Measurements from ENCODE around the gene FOXD3. TPM values are rescaled to one million over a fixed set of nuclear protein-coding genes. Genes with fewer than 3 reads are reported as not detected.

FOXD3 gene
- under 1 TPM; 0.22 to 0.38 (median 0.25) TPM for polyA plus RNA-seq (ENCODE audit: insufficient read length in 4 of 4)

- DNase-seq (ENCODE audit: low read depth in 4 of 4, low spot score in 2 of 4) = no peak
These were observed at the start of gene FOXD3 for GRCh38 chr1:63322114-63322943. TSS of gene FOXD3 (plus strand) at chr1:63322567. CDS start at chr1:63323059, 492 bp downstream.

GRCh38 chr1:63272811-63273210 is 49.6 kb upstream of the FOXD3 start:
- no peak for DNase-seq (ENCODE audit: low read depth in 4 of 4, low spot score in 2 of 4)

DNA sequence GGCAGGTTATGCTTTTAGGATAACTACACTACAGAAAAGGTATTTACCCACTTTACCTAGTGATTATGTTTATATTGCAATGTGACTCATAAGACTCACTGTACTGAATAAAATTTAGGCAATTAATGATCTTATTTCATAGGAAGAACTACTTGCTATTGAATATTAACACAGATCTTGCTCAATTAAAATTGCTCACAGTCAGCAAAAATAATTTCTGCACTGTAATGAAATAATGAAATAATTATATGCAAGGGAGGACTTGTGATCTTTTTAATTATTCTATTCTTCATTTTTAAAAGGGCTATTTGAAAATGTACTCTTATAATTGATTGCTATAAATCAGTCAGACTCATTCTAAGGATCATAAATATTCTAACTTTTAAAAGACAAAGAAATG is 48.0 kb upstream of the FOXD3 start:
- no peak for DNase-seq (ENCODE audit: low read depth in 4 of 4, low spot score in 2 of 4)

DNA sequence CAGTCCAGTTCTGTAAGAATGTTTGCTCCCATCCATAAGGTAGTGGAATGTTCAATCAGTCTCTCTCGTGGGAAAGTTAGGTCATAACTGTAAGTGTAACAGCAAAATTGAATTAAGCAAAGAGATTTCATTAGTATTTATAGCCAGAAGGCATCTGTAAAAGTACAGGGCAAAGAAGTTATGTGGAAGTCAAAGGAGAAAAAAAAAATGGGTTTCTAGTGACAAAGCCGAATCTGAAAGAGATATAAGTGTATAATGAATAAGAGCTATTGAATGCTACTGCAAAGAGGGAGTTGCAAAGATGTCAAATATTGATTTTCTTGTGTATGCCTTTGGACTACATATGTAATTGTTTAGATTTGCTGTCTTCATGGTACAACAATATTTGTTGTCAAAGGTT is 47.4 kb upstream of the FOXD3 start:
- no peak for DNase-seq (ENCODE audit: low read depth in 4 of 4, low spot score in 2 of 4)

GRCh38 chr1:63276624-63277023 is 45.7 kb upstream of the FOXD3 start:
- no peak for DNase-seq (ENCODE audit: low read depth in 4 of 4, low spot score in 2 of 4)

GRCh38 chr1:63277195-63278192 is 44.9 kb upstream of the FOXD3 start:
- no peak for DNase-seq (ENCODE audit: low read depth in 4 of 4, low spot score in 2 of 4)

- no peak for DNase-seq (ENCODE audit: low read depth in 4 of 4, low spot score in 2 of 4)
These were observed 40.6 kb upstream of the FOXD3 start for GRCh38 chr1:63281753-63282152.

DNA sequence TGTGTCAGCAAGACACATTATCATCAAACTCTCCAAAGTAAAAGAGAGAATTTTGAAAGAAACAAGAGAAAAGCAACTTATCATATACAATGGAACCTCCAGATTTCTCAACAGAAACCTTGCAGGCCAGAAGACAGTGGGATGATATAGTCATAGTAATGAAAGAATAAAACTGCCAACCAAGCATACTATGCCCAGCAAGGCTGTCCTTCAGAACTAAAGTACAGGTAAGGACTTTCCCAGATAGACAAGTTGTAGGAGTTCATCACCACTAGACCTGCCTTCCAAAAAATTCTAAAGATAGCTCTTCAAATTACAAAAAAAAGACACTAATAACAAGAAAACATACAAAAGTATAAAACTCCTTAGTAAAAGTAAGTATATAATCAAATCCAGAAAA is 33.2 kb upstream of the FOXD3 start:
- DNase-seq (ENCODE audit: low read depth in 4 of 4, low spot score in 2 of 4) = no peak

GRCh38 chr1:63294803-63295594 is 27.4 kb upstream of the FOXD3 start:
- no peak for DNase-seq (ENCODE audit: low read depth in 4 of 4, low spot score in 2 of 4)

GRCh38 chr1:63304410-63304809 is 18.0 kb upstream of the FOXD3 start:
- no peak for DNase-seq (ENCODE audit: low read depth in 4 of 4, low spot score in 2 of 4)

DNA sequence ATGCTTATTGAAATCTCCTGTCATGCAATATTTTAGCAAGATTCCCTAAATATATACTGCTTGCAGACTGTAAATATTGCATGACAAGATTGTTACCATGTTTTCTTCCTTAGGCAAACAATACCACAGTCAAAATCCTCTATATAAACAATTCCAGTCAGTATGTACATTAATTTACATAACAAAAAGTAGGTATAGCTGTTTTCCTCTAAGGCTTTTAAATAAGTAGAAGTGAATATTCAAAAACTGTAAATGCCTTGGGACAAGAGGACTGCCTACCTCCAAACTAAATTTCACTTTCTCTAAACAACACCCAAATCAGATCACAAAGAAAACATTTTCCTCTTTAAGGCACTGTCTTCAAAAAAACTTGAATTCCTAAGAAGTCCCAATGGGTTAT is 17.3 kb upstream of the FOXD3 start:
- DNase-seq (ENCODE audit: low read depth in 4 of 4, low spot score in 2 of 4) = no peak

DNA sequence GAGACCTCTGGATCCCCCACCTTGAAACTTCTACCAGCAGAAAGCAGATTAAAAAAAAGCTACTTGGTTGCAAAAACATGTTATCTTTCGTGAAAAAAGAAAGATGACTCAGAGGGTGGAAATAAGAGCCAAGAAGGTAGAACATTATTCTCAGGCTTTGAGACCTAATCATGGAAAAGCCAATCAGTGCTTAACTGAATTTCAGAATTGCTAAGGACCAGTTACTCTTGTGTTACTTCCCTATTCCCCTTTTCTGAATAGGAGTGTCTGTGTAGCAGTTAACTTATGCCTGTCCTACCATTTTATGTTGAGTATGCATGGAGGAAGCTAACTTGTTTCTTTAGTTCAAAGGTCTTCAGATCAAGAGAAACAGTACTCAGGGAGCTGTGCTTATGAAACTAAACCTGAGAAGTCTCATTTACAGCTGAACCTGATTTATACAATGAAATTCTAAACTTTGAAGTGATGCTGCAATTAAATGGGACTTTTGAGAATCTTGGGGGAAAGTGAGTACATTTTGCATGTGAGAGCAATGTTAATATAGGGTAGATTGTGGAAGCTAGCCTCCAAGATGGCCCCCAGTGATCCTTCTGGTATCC is 15.1 kb upstream of the FOXD3 start:
- no peak for DNase-seq (ENCODE audit: low read depth in 4 of 4, low spot score in 2 of 4)

GRCh38 chr1:63316598-63316983 is 5.8 kb upstream of the FOXD3 start:
- DNase-seq (ENCODE audit: low read depth in 4 of 4, low spot score in 2 of 4) = no peak

- no peak for DNase-seq (ENCODE audit: low read depth in 4 of 4, low spot score in 2 of 4)
These were observed 5.2 kb upstream of the FOXD3 start for GRCh38 chr1:63316984-63317816.

DNA sequence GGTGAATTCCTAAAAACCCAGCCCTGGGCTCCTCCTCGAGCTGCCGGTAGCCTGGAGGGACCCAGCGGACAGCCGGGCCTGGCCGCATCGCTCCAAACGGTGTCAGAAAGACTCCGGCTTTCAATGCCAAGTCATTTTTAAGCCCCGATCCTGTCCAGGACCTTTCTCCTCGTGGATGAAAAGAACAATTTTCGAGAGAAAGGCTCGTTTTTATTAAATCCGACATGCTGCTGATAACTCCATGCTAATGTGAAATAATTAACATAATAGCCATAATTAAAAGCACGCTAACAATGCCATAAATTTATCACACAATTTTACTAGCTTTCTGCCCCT is 4.6 kb upstream of the FOXD3 start:
- DNase-seq (ENCODE audit: low read depth in 4 of 4, low spot score in 2 of 4) = no peak

GRCh38 chr1:63318201-63318979 is 4.0 kb upstream of the FOXD3 start:
- DNase-seq (ENCODE audit: low read depth in 4 of 4, low spot score in 2 of 4) = no peak

GRCh38 chr1:63319046-63320021 is 3.0 kb upstream of the FOXD3 start:
- no peak for DNase-seq (ENCODE audit: low read depth in 4 of 4, low spot score in 2 of 4)

Measured in left renal cortex interstitium (tissue), 4 donors.